WTC11 (cell line): ENCODE measurements around the gene CDC6. TPM values are rescaled to one million over a fixed set of nuclear protein-coding genes. Genes with fewer than 3 reads are reported as not detected.

Experiments
- ATAC-seq: fragments of 200-7000 bp; cut with Tn5 transposase; 2 replicates; pipeline ENCODE4 v1.10.0; 2021; ENCODE audit warnings: mild to moderate bottlenecking, moderate library complexity
- CTCF ChIA-PET: fragments of 300-600 bp; sonication (Branson Sonifier 250); formaldehyde crosslinking; loops from one replicate; lab custom pipeline; 2021; ENCODE audit warnings: antibody characterized with exemption; lab: Charles Lee
- POLR2A ChIA-PET: fragments of 350-600 bp; sonication (Branson Sonifier 250); formaldehyde crosslinking; loops from one replicate; lab custom pipeline; 2021; ENCODE audit warnings: antibody characterized with exemption; lab: Charles Lee
- DNase-seq: peaks from one replicate; pipeline ENCODE4 v3.0.0; 2021; ENCODE audit warnings: low spot score
- H3K27ac Mint-ChIP-seq: 2 replicates; pipeline ENCODE4 v1.8.0; 2021; ENCODE audit warnings: mixed read lengths
- H3K27me3 Mint-ChIP-seq: 2 replicates; pipeline ENCODE4 v1.8.0; 2021; ENCODE audit warnings: low read depth, mild to moderate bottlenecking, moderate library complexity, mixed read lengths
- H3K36me3 Mint-ChIP-seq: 2 replicates; pipeline ENCODE4 v1.8.0; 2021; ENCODE audit warnings: mixed read lengths
- H3K4me1 Mint-ChIP-seq: 2 replicates; pipeline ENCODE4 v1.8.0; 2022; ENCODE audit warnings: mixed read lengths
- H3K4me3 Mint-ChIP-seq: 2 replicates; pipeline ENCODE4 v1.8.0; 2021; ENCODE audit warnings: mild to moderate bottlenecking, moderate library complexity, mixed read lengths
- H3K9me3 Mint-ChIP-seq: 2 replicates; pipeline ENCODE4 v1.8.0; 2021; ENCODE audit warnings: mixed read lengths
- CBFB ChIP-seq: sonication (generic); formaldehyde crosslinking; IDR thresholded peaks from 2 replicates; pipeline ENCODE4 v1.8.1; 2022; ENCODE audit warnings: mild to moderate bottlenecking, low read depth, missing genetic modification reagents
- HMGA2 ChIP-seq: fragments of 250-450 bp; sonication (Bioruptor Pico); IDR thresholded peaks from 2 replicates; pipeline ENCODE4 v1.4.0; 2021; ENCODE audit warnings: mild to moderate bottlenecking, moderate library complexity
- JAZF1 ChIP-seq: fragments of 250-450 bp; sonication (Bioruptor Pico); IDR thresholded peaks from 2 replicates; pipeline ENCODE4 v1.9.0; 2021; ENCODE audit warnings: moderate library complexity, mild to moderate bottlenecking, inconsistent platforms
- MXD4 ChIP-seq: fragments of 250-450 bp; sonication (Bioruptor Pico); IDR thresholded peaks from 2 replicates; pipeline ENCODE4 v1.8.0; 2021; ENCODE audit warnings: mild to moderate bottlenecking, moderate library complexity, borderline replicate concordance
- NFYB ChIP-seq: sonication (generic); formaldehyde crosslinking; conservative IDR thresholded peaks from 2 replicates; pipeline ENCODE4 v1.8.0; 2022; ENCODE audit warnings: low read depth, missing genetic modification reagents
- NR2C2 ChIP-seq: sonication (generic); formaldehyde crosslinking; IDR thresholded peaks from 2 replicates; pipeline ENCODE4 v1.8.0; 2022; ENCODE audit warnings: mild to moderate bottlenecking, missing genetic modification reagents
- PRRX2 ChIP-seq: fragments of 250-450 bp; sonication (Bioruptor Pico); IDR thresholded peaks from 2 replicates; pipeline ENCODE4 v1.8.0; 2021; ENCODE audit warnings: mild to moderate bottlenecking
- SP1 ChIP-seq: sonication (generic); formaldehyde crosslinking; conservative IDR thresholded peaks from 2 replicates; pipeline ENCODE4 v1.8.1; 2022; ENCODE audit warnings: missing genetic modification reagents
- TCF7 ChIP-seq: sonication (generic); formaldehyde crosslinking; IDR thresholded peaks from 2 replicates; pipeline ENCODE4 v1.8.0; 2022; ENCODE audit warnings: mild to moderate bottlenecking, low read depth, missing genetic modification reagents, moderate library complexity
- TEAD1 ChIP-seq: sonication (generic); formaldehyde crosslinking; IDR thresholded peaks from 2 replicates; pipeline ENCODE4 v1.8.0; 2022; ENCODE audit warnings: mild to moderate bottlenecking, missing genetic modification reagents
- ZNF121 ChIP-seq: sonication (generic); formaldehyde crosslinking; IDR thresholded peaks from 2 replicates; pipeline ENCODE4 v1.8.0; 2023; ENCODE audit warnings: missing genetic modification reagents
- ZNF138 ChIP-seq: sonication (generic); formaldehyde crosslinking; conservative IDR thresholded peaks from 2 replicates; pipeline ENCODE4 v1.8.1; 2022; ENCODE audit warnings: mild to moderate bottlenecking, moderate library complexity, missing genetic modification reagents
- ZNF396 ChIP-seq: fragments of 250-450 bp; sonication (Bioruptor Pico); IDR thresholded peaks from 2 replicates; pipeline ENCODE4 v1.8.0; 2021; ENCODE audit warnings: mild to moderate bottlenecking, moderate library complexity, borderline replicate concordance
- total RNA-seq: library from RNA; stranded (reverse); gene quantifications from 3 replicates; pipeline ENCODE4 v1.2.3, GENCODE V29; 2021
- TF ChIP-seq, protein P1 (sequence below): sonication (generic); formaldehyde crosslinking; IDR thresholded peaks from 2 replicates; pipeline ENCODE4 v1.8.1; 2023; ENCODE audit warnings: mild to moderate bottlenecking, missing genetic modification reagents
- TF ChIP-seq, protein P2 (sequence below): sonication (generic); formaldehyde crosslinking; IDR thresholded peaks from 2 replicates; pipeline ENCODE4 v1.8.1; 2023; ENCODE audit warnings: mild to moderate bottlenecking, missing genetic modification reagents, moderate library complexity
- TF ChIP-seq, protein P3 (sequence below): sonication (generic); formaldehyde crosslinking; IDR thresholded peaks from 2 replicates; pipeline ENCODE4 v1.8.1; 2022; ENCODE audit warnings: low read depth, mild to moderate bottlenecking, moderate library complexity, missing genetic modification reagents, borderline replicate concordance
- TF ChIP-seq, protein P4 (sequence below): fragments of 250-450 bp; sonication (Bioruptor Pico); IDR thresholded peaks from 2 replicates; pipeline ENCODE4 v1.8.0; 2021; ENCODE audit warnings: mild to moderate bottlenecking
- TF ChIP-seq, protein P5 (sequence below): sonication (generic); formaldehyde crosslinking; IDR thresholded peaks from 2 replicates; pipeline ENCODE4 v1.8.0; 2022; ENCODE audit warnings: mild to moderate bottlenecking, missing genetic modification reagents
- TF ChIP-seq, protein P6 (sequence below): sonication (generic); formaldehyde crosslinking; IDR thresholded peaks from 2 replicates; pipeline ENCODE4 v1.8.0; 2022; ENCODE audit warnings: mild to moderate bottlenecking, missing genetic modification reagents
- TF ChIP-seq, protein P7 (sequence below): fragments of 250-450 bp; sonication (Bioruptor Pico); IDR thresholded peaks from 2 replicates; pipeline ENCODE4 v1.9.0; 2021; ENCODE audit warnings: mild to moderate bottlenecking

The CDC6 gene
- total RNA-seq, 1 experiment from 2014 or later, result 125 TPM

DNA sequence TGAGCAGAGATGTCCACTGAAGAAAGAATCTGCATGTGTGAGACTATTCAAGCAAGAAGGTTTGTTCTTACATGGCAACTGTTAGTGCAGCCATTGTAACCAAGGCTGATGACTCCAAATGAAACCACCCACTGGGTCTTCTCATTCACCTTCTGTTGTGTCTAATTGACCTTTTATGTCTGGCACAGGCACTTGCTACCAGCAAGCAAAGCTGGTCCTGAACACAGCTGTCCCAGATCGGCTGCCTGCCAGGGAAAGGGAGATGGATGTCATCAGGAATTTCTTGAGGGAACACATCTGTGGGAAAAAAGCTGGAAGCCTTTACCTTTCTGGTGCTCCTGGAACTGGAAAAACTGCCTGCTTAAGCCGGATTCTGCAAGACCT, 3.6 kb downstream of the CDC6 start:
- Mint-ChIP-seq H3K36me3 (peaks cover 62% of the 10 kb centered on the region), H3K4me3 (no peak overlapping the region), H3K4me1 (peaks cover 45% of the 10 kb centered on the region), H3K9me3 (no peaks in the 10 kb centered on the region), H3K27me3 (no peaks in the 10 kb centered on the region), H3K27ac (no peak overlapping the region)
- TF ChIP-seq CBFB (CRISPR knock-in tag), result no peak
- no peak for TF ChIP-seq NFYB (CRISPR knock-in tag)
- TF ChIP-seq ZNF396 (CRISPR knock-in tag), result no peak
- no peak for DNase-seq
- no peak for ATAC-seq
- CTCF ChIA-PET, result interaction anchor here (1.5 to 13.6 kb wide), 3 partner anchors 63 to 89 kb away, joined by 8 to 82 read pairs (median 11); partner anchors contain the start of gene WIPF2
- POLR2A ChIA-PET, result no interaction called here

DNA sequence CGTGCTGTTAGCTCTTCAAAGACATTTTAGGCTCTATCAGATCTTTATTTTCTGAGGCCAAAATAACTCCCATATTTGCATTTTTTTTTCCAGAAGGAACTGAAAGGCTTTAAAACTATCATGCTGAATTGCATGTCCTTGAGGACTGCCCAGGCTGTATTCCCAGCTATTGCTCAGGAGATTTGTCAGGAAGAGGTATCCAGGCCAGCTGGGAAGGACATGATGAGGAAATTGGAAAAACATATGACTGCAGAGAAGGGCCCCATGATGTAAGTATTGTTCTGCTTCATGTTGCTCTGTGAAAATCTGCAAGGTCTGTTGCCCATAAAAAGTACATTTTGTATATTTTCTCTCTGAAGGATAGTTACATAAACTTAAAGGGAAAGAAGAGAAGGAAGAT, 5.7 kb downstream of the CDC6 start:
- no peak for ATAC-seq
- peak overlapping the region; percentile 28 for H3K27ac Mint-ChIP-seq
- no peak for DNase-seq
- peaks cover 54% of the 10 kb centered on the region for H3K4me1 Mint-ChIP-seq
- POLR2A ChIA-PET, result no interaction called here
- TF ChIP-seq, protein P1, sequence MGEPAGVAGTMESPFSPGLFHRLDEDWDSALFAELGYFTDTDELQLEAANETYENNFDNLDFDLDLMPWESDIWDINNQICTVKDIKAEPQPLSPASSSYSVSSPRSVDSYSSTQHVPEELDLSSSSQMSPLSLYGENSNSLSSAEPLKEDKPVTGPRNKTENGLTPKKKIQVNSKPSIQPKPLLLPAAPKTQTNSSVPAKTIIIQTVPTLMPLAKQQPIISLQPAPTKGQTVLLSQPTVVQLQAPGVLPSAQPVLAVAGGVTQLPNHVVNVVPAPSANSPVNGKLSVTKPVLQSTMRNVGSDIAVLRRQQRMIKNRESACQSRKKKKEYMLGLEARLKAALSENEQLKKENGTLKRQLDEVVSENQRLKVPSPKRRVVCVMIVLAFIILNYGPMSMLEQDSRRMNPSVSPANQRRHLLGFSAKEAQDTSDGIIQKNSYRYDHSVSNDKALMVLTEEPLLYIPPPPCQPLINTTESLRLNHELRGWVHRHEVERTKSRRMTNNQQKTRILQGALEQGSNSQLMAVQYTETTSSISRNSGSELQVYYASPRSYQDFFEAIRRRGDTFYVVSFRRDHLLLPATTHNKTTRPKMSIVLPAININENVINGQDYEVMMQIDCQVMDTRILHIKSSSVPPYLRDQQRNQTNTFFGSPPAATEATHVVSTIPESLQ (CRISPR knock-in tag), result no peak
- TF ChIP-seq PRRX2 (CRISPR knock-in tag) (no peak), TEAD1 (no peak), HMGA2 (no peak), SP1 (CRISPR knock-in tag) (no peak), JAZF1 (CRISPR knock-in tag) (no peak), MXD4 (CRISPR knock-in tag) (no peak), NR2C2 (CRISPR knock-in tag) (no peak), TCF7 (CRISPR knock-in tag) (no peak), ZNF138 (CRISPR knock-in tag) (no peak), ZNF121 (no peak)
- TF ChIP-seq, protein P2, sequence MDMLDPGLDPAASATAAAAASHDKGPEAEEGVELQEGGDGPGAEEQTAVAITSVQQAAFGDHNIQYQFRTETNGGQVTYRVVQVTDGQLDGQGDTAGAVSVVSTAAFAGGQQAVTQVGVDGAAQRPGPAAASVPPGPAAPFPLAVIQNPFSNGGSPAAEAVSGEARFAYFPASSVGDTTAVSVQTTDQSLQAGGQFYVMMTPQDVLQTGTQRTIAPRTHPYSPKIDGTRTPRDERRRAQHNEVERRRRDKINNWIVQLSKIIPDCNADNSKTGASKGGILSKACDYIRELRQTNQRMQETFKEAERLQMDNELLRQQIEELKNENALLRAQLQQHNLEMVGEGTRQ (CRISPR knock-in tag), result no peak
- TF ChIP-seq, protein P3, sequence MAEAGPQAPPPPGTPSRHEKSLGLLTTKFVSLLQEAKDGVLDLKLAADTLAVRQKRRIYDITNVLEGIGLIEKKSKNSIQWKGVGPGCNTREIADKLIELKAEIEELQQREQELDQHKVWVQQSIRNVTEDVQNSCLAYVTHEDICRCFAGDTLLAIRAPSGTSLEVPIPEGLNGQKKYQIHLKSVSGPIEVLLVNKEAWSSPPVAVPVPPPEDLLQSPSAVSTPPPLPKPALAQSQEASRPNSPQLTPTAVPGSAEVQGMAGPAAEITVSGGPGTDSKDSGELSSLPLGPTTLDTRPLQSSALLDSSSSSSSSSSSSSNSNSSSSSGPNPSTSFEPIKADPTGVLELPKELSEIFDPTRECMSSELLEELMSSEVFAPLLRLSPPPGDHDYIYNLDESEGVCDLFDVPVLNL (CRISPR knock-in tag), result no peak
- TF ChIP-seq, protein P4, sequence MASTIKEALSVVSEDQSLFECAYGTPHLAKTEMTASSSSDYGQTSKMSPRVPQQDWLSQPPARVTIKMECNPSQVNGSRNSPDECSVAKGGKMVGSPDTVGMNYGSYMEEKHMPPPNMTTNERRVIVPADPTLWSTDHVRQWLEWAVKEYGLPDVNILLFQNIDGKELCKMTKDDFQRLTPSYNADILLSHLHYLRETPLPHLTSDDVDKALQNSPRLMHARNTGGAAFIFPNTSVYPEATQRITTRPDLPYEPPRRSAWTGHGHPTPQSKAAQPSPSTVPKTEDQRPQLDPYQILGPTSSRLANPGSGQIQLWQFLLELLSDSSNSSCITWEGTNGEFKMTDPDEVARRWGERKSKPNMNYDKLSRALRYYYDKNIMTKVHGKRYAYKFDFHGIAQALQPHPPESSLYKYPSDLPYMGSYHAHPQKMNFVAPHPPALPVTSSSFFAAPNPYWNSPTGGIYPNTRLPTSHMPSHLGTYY, result no peak
- TF ChIP-seq, protein P5, sequence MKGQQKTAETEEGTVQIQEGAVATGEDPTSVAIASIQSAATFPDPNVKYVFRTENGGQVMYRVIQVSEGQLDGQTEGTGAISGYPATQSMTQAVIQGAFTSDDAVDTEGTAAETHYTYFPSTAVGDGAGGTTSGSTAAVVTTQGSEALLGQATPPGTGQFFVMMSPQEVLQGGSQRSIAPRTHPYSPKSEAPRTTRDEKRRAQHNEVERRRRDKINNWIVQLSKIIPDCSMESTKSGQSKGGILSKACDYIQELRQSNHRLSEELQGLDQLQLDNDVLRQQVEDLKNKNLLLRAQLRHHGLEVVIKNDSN (CRISPR knock-in tag), result no peak
- TF ChIP-seq, protein P6, sequence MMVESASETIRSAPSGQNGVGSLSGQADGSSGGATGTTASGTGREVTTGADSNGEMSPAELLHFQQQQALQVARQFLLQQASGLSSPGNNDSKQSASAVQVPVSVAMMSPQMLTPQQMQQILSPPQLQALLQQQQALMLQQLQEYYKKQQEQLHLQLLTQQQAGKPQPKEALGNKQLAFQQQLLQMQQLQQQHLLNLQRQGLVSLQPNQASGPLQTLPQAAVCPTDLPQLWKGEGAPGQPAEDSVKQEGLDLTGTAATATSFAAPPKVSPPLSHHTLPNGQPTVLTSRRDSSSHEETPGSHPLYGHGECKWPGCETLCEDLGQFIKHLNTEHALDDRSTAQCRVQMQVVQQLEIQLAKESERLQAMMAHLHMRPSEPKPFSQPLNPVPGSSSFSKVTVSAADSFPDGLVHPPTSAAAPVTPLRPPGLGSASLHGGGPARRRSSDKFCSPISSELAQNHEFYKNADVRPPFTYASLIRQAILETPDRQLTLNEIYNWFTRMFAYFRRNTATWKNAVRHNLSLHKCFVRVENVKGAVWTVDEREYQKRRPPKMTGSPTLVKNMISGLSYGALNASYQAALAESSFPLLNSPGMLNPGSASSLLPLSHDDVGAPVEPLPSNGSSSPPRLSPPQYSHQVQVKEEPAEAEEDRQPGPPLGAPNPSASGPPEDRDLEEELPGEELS (CRISPR knock-in tag), result no peak
- TF ChIP-seq, protein P7, sequence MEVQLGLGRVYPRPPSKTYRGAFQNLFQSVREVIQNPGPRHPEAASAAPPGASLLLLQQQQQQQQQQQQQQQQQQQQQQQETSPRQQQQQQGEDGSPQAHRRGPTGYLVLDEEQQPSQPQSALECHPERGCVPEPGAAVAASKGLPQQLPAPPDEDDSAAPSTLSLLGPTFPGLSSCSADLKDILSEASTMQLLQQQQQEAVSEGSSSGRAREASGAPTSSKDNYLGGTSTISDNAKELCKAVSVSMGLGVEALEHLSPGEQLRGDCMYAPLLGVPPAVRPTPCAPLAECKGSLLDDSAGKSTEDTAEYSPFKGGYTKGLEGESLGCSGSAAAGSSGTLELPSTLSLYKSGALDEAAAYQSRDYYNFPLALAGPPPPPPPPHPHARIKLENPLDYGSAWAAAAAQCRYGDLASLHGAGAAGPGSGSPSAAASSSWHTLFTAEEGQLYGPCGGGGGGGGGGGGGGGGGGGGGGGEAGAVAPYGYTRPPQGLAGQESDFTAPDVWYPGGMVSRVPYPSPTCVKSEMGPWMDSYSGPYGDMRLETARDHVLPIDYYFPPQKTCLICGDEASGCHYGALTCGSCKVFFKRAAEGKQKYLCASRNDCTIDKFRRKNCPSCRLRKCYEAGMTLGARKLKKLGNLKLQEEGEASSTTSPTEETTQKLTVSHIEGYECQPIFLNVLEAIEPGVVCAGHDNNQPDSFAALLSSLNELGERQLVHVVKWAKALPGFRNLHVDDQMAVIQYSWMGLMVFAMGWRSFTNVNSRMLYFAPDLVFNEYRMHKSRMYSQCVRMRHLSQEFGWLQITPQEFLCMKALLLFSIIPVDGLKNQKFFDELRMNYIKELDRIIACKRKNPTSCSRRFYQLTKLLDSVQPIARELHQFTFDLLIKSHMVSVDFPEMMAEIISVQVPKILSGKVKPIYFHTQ (CRISPR knock-in tag), result no peak
- H3K4me3 Mint-ChIP-seq, result no peak overlapping the region
- no peaks in the 10 kb centered on the region for H3K9me3 Mint-ChIP-seq
- peaks cover 74% of the 10 kb centered on the region for H3K36me3 Mint-ChIP-seq
- CTCF ChIA-PET, result interaction anchor here (0.6 to 13.6 kb wide), 2 partner anchors 60 to 158 kb away, joined by 5 to 82 read pairs; no protein-coding TSS in a partner anchor
- no peaks in the 10 kb centered on the region for H3K27me3 Mint-ChIP-seq
